HG02870 (cell line): ENCODE results near the gene PSME2.
"Not testable (repeated sequence)": the region's sequence is repeated elsewhere in the genome, so short reads cannot be mapped to it uniquely, and the experiment has no call there.

Experiments
- ATAC-seq: cut with Tn5 transposase; IDR thresholded peaks from one replicate; pipeline ENCODE4 v1.9.1; 2021; ENCODE audit warnings: mild to moderate bottlenecking, moderate library complexity; ENCODE audit not compliant: unreplicated experiment

PSME2 gene

DNA sequence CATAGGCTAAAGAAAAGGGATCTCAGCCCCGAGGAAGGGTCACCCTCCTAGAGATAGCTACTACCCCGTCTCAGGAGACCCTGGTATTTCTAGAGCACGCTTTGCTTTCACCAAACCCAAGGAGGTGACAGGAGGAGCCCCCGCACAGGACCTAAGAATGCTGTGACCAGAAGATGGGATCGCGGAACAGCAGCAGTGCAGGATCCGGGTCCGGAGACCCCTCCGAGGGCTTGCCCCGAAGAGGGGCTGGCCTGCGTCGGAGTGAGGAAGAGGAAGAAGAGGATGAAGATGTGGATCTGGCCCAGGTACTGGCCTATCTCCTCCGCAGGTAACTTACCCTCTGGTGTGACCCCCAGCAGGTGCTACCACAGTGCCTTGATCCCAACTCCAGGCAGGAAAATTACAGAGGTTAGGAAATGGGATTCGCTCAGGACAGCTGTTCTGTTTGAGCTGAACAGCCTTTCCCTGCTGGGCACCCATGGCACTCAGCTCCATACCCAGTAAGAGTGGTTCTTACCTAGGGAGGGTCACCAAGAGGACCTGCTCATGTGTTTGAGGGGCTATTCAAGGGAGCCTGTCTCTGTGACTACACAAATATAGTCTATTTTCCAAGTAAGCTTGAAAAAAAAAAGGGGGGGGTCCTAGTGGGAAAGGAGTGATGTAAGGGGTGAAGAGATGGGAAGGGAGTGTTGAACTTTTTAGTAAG is 30.8 kb downstream of the PSME2 start:
- no peak for ATAC-seq

DNA sequence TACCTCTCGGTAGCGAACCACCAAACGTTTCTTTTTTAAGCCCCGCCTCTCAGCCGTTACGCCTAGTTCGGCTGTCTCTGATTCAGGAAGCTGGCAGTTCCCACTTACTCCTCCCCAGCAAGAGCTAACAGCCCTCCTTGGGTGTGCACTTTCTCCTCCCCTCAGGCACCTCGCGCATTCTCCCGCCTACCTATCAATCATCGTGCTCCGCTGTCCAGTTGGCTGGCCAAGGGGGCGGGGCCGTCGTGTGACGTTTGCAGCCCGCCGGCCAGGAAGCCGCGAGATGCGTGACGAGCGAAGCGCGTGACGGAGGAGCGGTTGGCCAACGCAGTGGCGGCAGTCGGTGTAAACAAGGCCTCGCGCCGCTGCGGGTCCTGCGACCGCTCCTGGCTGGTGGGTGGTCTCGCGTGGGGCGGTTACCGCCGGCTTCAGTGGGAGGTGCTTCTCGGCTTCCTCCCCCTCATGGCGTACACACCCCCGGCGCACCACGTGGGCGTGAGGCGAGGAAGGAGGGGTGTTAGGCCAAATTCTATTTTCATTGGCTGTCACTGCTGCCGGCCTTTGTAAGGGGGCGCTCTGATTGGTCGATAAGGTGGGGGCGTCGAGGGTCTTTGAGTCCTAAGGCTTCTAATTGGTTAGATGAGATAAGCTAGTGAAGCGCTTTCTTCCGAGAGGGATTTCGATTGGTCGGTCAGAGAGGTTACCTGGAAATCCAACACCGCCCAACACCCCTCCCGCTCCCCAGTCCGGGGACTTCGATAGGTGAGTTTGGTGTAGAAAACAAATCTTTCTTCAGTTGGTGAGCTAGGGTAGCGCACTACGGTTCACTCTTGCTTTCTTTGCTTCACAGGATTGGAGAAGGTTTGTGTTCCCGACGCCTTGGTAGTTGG is 31.6 kb downstream of the PSME2 start, which contains the start of the genes DCAF11 and NRL:
Gene DCAF11 (plus strand): TSS at position 246 of the 890 bp plus-strand sequence. CDS start 818 bp downstream, outside the sequence.
Gene NRL (minus strand): TSS at position 418 of the 890 bp plus-strand sequence. CDS start 32,101 bp downstream, outside the sequence.
- peak; percentile 85 for ATAC-seq

DNA sequence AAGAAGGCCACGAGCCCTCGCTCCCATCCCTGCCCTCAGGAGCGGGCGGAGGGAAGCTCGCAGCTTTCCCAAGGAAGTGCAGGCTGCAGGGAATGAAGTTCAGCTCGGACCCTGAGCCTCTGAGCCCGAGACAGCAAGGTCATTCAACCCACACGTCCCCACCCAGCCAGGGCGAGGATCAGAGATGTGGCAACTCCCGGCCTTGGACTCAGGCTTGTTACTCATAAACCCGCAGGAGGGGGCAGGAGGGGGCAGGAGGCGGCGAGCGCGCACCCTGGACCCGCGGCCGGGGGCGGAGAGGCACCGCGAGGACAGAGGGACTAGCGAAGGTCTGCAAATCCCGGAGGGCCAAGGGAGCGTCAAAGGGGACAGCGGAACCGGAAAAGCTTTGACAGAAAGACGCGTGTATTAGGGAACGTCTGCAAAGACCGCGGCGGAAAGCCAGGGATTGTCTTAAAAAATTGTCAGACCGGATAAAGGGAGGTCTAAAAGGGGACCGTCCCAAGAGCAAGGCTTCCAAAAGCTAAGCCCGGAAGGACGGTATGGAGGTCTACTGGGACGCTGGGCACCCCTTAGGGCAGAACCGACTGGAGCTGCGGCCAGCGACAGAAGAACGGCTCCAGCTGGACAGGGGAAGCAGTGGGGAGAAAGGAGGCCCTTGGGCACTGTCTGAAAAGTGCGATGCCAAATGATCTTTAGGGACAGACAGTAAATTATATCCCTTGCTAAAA is 32.4 kb downstream of the PSME2 start:
- peak; percentile 24 for ATAC-seq

DNA sequence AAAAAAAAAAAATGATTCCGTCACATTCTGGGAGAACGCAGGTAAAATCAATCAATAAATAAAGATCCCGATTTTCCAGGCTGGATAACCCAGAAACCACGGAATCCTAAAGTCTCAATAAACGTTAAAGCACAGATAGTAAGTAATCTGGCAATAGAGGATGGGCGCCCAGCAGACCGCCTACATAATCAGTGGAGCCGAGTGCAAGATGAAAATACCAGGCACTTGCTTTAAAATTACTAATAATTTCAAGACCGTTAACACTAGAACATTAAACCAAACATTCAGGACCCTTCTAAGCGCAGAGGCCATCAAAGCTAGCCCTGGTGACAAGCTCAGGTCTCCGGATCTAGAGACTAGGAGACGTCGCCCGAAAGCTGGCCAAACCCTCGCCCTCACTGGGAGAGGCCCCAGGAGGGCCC is 33.0 kb downstream of the PSME2 start:
- ATAC-seq = no peak

DNA sequence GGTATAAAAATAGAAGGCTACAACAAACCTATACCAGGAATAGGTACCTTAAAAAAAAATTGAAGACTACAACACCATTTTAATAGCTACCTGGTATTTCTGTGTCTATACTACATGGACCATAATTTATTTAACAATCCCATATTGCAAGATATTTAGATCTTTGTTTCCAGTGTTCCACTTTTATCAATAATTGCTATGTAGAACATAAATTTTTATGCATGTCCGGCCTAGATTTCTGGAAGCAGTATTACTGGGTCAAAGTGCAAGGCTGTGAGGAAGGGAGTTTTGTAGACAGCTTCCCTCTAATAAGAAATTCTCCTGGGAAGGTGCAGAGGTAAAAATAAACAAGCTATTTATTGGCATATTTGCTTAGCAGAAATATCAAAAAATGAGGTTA is 35.9 kb downstream of the PSME2 start:
- ATAC-seq = no peak

DNA sequence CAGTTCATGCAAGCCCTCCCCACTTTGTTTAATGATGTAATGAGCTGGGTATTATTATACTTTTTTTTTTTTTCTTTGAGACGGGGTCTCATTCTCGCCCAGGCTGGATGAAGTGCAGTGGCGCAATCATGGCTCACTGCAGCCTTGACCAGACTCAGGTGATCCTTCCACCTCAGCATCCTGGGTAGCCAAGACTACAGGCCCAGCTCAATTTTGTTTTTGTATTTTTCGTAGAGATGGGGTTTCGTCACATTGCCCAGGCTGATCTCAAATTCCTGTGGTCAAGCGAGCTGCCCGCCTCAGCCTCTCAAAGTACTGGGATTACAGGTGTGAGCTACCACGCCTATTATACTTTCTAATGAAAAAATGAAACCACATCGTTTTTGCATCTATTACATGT is 36.4 kb downstream of the PSME2 start:
- ATAC-seq = no peak

DNA sequence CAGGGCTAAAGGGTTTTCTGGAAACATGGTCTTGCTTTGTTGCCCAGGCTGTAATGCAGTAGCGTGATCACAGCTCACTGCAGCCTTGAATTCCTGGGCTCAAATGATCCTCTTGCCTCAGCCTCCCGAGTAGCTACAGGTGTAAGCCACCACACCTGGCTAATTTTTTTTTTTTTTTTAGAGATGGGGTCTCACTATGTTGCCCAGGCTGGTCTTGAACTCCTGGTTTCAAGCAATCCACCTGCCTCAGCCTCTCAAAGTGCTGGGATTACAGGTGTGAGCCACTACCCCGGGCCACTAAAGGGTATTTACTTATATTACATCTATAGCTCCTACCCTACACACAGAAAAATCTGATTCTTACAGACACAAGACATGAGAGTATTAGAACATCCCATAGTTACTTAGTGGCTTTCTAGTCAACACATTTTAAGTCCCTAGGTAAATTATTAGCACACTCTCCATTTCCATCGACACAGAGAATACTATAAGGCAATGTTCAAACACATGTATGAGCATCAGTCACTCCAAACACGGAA is 38.0 kb downstream of the PSME2 start:
- no peak for ATAC-seq

DNA sequence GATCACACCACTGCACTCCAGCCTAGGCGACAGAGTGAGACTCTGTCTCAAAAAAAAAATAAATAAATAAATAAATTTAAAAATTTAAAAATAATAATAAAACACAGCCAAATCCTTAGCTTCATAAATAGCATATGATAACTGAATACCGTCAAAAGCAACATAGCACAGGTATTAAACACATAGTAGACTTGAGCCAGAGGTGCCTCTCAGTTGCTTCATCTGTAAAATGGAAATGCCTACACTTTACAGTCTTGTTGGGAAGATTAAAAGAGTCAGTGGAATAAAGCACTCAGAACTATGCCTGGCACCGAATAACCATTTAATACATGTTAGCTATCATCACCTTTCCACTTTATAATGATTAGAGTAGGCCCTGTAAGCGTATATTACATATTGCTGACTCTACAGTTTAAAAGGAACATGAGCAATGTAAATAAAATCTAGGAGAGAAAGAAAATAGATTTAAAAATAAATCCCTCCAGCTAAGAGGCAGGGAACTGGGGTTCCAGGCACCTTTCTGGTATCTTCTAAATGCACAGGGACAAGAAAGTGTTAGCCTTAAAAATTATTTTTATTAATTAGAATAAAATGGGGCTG is 39.6 kb downstream of the PSME2 start:
- no peak for ATAC-seq

DNA sequence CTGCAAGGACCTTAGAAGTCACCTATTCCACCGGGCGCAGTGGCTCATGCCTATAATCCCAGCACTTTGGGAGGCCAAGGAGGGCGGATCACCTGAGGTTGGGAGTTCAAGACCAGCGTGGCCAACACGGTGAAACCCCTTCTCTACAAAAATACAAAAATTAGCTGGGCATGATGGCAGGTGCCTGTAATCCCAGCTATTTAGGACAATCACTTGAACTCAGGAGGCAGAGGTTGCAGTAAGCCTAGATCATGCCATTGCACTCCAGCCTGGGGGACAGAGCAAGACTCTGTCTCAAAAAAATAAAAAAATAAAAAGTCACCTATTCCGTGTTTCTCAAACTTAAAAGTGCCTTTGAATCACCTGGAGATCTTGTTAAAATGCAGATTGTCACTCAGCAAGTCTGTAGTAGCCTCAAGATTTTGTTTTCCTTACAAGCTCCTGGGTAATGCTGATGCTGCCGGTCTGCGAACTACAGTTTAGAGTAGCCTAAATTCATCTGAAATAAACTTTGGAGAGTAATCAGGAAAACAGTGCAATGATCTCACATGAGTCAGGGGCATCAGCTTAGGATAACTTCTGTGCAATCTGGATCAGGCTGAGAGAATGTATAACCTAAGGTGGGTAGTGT is 40.7 kb downstream of the PSME2 start:
- not testable (repeated sequence) for ATAC-seq

DNA sequence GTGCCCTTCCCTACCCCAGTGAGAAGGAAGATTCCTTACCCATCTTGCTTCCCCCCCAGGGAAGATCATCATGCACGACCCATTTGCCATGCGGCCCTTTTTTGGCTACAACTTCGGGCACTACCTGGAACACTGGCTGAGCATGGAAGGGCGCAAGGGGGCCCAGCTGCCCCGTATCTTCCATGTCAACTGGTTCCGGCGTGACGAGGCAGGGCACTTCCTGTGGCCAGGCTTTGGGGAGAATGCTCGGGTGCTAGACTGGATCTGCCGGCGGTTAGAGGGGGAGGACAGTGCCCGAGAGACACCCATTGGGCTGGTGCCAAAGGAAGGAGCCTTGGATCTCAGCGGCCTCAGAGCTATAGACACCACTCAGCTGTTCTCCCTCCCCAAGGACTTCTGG is 43.0 kb downstream of the PSME2 start:
- ATAC-seq = no peak

DNA sequence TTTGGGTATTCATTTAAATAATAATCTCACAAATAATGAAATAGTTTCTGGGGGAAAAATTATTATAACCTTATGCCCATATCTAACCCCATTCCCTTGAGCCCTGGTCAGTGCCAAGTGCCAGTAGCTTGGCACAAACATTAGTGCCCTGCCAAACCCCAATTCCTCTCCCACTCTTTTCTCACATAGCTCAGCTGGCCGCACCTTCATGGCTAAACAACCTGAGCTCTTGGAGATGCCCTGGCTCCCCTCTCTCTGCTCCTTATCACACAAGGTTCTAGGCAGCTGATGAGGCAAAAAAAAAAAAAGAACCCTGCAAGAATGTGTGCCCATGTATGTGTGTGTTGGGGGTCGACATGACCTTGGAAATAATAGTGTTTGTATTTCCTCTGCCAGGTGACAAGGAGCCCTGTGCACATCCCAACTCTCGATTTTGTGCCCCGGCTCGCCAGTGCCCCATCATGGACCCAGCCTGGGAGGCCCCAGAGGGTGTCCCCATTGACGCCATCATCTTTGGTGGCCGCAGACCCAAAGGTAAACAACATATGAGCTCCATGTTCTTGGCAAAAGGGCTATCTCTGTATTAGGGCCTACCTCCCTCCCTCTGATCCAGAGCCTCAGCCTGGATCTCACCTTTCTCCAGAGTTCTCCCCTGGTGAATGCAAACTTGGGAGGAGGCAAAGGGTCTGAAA is 43.9 kb downstream of the PSME2 start:
- ATAC-seq = no peak

DNA sequence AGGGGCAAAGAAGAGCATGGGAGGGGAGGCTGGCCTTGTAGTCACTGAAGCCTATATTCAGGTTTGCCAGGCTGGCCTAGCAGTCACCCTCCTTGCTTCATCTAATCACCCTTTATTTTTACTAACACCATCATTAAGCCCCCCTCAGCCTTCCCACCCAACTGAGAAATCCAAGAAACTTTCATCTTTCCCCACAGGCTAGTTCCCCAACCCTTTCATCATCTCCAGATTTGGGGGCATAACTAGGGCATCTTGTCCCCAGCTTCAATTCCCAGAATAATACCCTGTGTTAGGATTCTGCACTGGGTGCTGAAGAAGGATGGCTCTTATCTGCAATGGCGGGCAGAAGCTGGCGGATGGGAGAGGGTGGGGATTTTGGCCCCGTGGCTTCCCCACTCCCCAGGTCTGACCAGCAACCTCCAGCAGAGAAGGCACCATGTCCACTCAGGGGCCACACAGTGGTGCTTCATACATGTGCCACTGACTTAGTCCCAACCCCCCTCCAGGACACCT is 45.4 kb downstream of the PSME2 start:
- no peak for ATAC-seq

DNA sequence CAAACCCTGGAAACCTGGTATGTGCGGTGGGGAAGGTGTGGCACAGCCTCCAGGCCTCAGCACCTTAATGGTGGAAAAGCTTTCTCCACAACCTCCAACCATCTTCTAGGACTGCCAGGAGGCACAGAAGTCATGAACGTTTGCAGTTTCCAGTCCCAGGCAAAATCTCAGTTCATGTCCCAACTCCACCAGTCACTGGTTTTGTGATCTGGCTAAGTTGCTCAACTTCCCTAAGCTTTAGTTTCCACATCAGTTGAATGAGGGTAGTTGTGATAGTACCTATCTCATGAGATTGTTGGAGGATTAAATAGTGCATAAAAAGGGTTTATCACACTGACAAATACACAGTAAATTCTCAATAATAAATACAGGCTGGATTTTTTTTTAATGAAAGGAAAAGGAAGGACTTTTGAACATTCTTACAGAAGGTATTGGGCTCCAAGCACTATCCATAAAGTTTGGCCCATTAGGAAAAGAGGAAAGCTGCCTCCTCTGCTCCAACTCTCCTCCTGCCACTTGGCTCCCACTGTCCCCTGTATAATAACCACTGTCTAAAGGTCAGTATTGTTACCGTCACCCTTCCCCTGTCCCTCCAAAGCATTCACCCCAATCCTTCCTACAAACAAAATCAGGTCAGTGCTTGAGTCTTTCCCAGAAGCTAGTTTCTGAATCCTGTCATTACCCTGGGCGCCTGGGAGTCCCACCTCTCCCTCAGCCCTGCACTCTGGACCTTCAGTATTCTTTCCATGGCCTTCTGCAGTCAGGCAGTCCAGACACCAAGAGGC is 46.0 kb downstream of the PSME2 start:
- ATAC-seq = no peak

DNA sequence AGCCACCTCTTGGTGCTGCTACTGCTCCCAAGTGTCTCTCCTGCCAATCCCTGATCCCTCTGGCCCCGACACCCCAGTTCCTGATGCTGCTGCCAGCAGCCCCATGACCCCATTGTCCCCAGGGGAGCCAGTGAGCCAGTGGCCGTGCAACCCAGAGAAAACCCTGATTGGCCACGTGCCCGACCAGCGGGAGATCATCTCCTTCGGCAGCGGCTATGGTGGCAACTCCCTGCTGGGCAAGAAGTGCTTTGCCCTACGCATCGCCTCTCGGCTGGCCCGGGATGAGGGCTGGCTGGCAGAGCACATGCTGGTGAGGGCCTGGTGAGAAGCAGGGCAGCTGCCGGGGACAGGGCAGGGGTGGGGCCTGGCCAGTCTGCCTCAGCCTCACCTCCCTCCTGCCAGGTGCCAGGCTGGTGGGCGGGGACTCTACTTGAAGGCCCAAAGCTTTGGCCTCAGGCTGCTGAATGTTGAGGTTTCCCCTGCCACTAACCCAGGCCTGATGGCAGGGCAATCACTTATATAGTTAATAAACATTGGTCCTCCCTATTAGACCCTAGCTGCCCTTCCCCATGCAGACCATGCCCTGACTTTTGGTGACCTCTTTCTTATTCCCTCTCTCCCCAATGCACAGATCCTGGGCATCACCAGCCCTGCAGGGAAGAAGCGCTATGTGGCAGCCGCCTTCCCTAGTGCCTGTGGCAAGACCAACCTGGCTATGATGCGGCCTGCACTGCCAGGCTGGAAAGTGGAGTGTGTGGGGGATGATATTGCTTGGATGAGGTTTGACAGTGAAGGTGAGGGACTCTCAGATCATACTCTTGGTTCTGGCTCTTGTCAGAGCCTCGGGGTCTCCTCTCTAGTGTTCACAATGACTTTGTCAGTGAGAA is 47.2 kb downstream of the PSME2 start:
- no peak for ATAC-seq

DNA sequence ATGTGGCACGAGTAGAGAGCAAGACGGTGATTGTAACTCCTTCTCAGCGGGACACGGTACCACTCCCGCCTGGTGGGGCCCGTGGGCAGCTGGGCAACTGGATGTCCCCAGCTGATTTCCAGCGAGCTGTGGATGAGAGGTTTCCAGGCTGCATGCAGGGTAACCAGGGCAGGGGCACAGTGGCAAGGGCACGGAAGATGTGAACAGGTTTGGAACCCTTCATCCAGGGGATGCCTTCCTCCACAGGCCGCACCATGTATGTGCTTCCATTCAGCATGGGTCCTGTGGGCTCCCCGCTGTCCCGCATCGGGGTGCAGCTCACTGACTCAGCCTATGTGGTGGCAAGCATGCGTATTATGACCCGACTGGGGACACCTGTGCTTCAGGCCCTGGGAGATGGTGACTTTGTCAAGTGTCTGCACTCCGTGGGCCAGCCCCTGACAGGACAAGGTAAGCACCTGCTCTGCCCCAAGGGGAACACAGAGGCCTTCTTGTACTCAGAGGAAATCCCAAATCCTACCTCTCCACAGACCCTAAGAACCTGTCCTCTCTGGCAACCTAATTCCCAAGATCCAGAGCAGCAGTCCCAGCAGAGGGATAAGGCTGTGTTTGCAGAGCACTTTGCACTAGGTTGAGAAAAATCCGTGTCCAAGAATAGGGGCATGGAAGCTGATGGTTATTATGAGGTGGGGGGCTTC is 48.0 kb downstream of the PSME2 start:
- ATAC-seq = no peak

DNA sequence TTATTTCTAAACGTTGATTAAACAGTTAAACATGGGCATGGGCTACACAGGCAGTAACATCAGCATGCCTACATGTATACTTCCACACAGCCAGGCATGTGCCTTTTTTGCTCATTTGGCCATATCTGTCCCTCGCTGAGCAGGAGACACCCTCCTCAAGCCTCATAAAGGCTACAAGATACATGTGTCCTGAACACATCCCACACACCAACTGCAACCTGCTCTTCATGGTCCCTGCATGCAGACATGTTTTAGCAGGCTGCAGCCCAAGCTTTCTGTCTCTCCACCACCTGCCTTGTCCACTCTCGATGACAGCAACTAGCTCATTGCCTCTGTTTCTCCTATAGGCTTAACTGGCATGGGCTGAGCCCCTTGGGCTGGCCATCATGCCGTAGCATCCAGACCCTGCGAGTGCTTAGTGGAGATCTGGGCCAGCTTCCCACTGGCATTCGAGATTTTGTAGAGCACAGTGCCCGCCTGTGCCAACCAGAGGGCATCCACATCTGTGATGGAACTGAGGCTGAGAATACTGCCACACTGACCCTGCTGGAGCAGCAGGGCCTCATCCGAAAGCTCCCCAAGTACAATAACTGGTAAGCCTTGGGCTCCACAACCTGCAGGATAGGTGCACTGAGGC is 49.7 kb downstream of the PSME2 start:
- ATAC-seq = no peak
